ENCODE data around the gene SVEP1.

Gene SVEP1

DNA sequence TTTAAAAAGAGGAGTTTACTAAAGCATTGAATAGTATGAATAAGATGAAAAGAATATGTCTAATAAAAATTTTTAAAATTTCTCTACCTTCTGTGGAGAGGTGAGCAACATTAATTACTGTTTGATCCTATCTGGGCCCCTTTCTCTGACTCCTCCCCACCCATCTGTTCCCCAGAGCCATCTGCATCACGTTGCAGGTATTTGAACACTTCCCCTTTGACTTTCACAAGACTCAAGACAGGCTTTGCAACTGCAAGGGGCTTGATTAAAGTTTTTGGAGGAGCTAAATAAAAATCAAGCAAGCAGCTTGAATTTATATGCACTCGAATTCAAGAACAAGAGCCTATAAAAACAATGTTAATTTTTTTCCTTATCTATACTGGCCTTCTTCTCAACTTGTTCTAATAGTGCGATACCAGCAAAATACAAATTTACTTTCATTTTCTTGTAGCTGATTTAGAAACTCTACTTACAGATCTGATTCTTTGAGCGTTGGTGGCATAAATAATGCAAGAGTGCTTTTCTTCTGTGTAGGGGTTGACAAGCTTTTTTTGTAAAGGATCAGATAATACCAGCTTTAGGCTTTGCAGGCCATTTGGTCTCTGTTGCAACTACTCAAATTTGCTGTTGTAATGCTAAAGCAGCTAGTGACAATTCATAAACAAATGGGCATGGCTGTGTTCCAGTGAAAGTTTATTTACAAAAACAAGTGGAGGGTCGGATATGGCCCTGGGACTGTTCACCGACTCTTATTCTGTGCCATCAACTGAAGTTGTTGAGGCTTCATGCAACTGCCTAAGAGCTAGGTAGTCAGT, 263.1 kb downstream of the SVEP1 start:
- DNase-seq: no peak

Data from fibroblast of skin of scalp (primary cell).